ENCODE results near the gene GATA1. TPM values are rescaled to one million over a fixed set of nuclear protein-coding genes. Genes with fewer than 3 reads are reported as not detected.

GATA1 gene
- total RNA-seq, 1 donor from 2014 or later, result not detected

- no peaks in the 10 kb centered on the region for H3K27me3 ChIP-seq (ENCODE audit: insufficient read depth, low read length)
- H3K27ac ChIP-seq (ENCODE audit: low read depth, low read length), result no peak overlapping the region
- H3K4me2 ChIP-seq (ENCODE audit: low read length), result no peak overlapping the region
- DNase-seq (ENCODE audit: low read depth) (no peak), FAIRE-seq (no peak)
- TF ChIP-seq, protein P1, sequence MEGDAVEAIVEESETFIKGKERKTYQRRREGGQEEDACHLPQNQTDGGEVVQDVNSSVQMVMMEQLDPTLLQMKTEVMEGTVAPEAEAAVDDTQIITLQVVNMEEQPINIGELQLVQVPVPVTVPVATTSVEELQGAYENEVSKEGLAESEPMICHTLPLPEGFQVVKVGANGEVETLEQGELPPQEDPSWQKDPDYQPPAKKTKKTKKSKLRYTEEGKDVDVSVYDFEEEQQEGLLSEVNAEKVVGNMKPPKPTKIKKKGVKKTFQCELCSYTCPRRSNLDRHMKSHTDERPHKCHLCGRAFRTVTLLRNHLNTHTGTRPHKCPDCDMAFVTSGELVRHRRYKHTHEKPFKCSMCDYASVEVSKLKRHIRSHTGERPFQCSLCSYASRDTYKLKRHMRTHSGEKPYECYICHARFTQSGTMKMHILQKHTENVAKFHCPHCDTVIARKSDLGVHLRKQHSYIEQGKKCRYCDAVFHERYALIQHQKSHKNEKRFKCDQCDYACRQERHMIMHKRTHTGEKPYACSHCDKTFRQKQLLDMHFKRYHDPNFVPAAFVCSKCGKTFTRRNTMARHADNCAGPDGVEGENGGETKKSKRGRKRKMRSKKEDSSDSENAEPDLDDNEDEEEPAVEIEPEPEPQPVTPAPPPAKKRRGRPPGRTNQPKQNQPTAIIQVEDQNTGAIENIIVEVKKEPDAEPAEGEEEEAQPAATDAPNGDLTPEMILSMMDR (IDR thresholded peaks at IDR 0.05; ENCODE audit: insufficient read depth, low read depth, low read length), result no peak
- no peak for TF ChIP-seq EZH2 (IDR thresholded peaks at IDR 0.05; ENCODE audit: insufficient read depth, low read length)
- no peaks in the 10 kb centered on the region for H3K4me1 ChIP-seq (ENCODE audit: insufficient read depth, low read length)
- Mint-ChIP-seq H3K27me3 (ENCODE audit: low read depth, unreplicated experiment) (no peaks in the 10 kb centered on the region), H3K36me3 (ENCODE audit: low read depth, unreplicated experiment) (no peaks in the 10 kb centered on the region), H3K4me1 (ENCODE audit: low read depth, unreplicated experiment) (no peaks in the 10 kb centered on the region), H3K9me3 (ENCODE audit: unreplicated experiment) (no peaks in the 10 kb centered on the region), H3K27ac (ENCODE audit: unreplicated experiment) (no peak overlapping the region), H3K4me3 (ENCODE audit: unreplicated experiment) (no peak overlapping the region)
- no peak overlapping the region for H2AFZ ChIP-seq (ENCODE audit: low read depth, low read length)
- no peaks in the 10 kb centered on the region for H4K20me1 ChIP-seq (ENCODE audit: insufficient read depth, low read length)
- H3K36me3 ChIP-seq (ENCODE audit: insufficient read depth, low read length), result no peaks in the 10 kb centered on the region
- no peaks in the 10 kb centered on the region for H3K79me2 ChIP-seq (ENCODE audit: insufficient read depth, low read length)
- H3K9ac ChIP-seq (ENCODE audit: low read length), result no peak overlapping the region
- no peak overlapping the region for H3K4me3 ChIP-seq (ENCODE audit: insufficient read depth, low read depth, low read length)
- H3K9me3 ChIP-seq (ENCODE audit: insufficient read depth, low read depth, low read length), result no peaks in the 10 kb centered on the region
These were observed 38.9 kb upstream of the GATA1 start for GRCh38 chrX:48747415-48748016.

GRCh38 chrX:48749182-48749581 lies 37.2 kb upstream of the GATA1 start:
- Histone ChIP-seq H3K9ac (ENCODE audit: low read length) (no peak overlapping the region), H3K27ac (ENCODE audit: low read depth, low read length) (no peak overlapping the region), H3K4me3 (ENCODE audit: insufficient read depth, low read depth, low read length) (no peak overlapping the region), H3K36me3 (ENCODE audit: insufficient read depth, low read length) (no peaks in the 10 kb centered on the region), H3K27me3 (ENCODE audit: insufficient read depth, low read length) (no peaks in the 10 kb centered on the region), H2AFZ (ENCODE audit: low read depth, low read length) (no peak overlapping the region), H3K9me3 (ENCODE audit: insufficient read depth, low read depth, low read length) (no peaks in the 10 kb centered on the region), H3K79me2 (ENCODE audit: insufficient read depth, low read length) (no peaks in the 10 kb centered on the region), H3K4me2 (ENCODE audit: low read length) (no peak overlapping the region), H4K20me1 (ENCODE audit: insufficient read depth, low read length) (no peaks in the 10 kb centered on the region), H3K4me1 (ENCODE audit: insufficient read depth, low read length) (no peaks in the 10 kb centered on the region)
- H3K27ac Mint-ChIP-seq (ENCODE audit: unreplicated experiment), result no peak overlapping the region
- no peaks in the 10 kb centered on the region for H3K36me3 Mint-ChIP-seq (ENCODE audit: low read depth, unreplicated experiment)
- TF ChIP-seq EZH2 (IDR thresholded peaks at IDR 0.05; ENCODE audit: insufficient read depth, low read length), result no peak
- TF ChIP-seq, protein P1 (IDR thresholded peaks at IDR 0.05; ENCODE audit: insufficient read depth, low read depth, low read length), result no peak
- H3K4me3 Mint-ChIP-seq (ENCODE audit: unreplicated experiment), result no peak overlapping the region
- no peaks in the 10 kb centered on the region for H3K9me3 Mint-ChIP-seq (ENCODE audit: unreplicated experiment)
- no peak for FAIRE-seq
- no peak for DNase-seq (ENCODE audit: low read depth)
- peaks cover 2% of the 10 kb centered on the region for H3K4me1 Mint-ChIP-seq (ENCODE audit: low read depth, unreplicated experiment)
- no peaks in the 10 kb centered on the region for H3K27me3 Mint-ChIP-seq (ENCODE audit: low read depth, unreplicated experiment)

DNA sequence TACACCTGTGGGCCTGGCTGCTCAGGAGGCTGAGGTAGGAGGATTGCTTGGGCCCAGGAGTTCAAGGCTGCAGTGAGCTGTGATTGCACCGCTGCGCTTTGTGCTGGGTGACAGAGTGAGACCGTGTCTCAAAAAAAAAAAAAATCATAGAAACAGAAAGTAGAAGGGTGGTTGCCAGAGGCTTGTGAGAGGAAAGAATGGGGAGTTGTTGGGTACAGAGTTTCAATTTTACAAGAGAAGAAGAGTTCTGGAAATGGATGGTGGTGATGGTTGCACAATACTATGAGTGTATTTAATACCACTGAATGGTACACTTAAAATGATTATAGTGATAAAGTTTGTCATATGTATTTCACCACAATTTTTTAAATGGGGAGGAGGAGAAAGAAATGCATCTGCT lies 35.0 kb upstream of the GATA1 start:
- Histone ChIP-seq H3K9me3 (ENCODE audit: insufficient read depth, low read depth, low read length) (no peaks in the 10 kb centered on the region), H3K4me3 (ENCODE audit: insufficient read depth, low read depth, low read length) (no peak overlapping the region), H4K20me1 (ENCODE audit: insufficient read depth, low read length) (no peaks in the 10 kb centered on the region), H3K79me2 (ENCODE audit: insufficient read depth, low read length) (no peaks in the 10 kb centered on the region), H3K4me1 (ENCODE audit: insufficient read depth, low read length) (no peaks in the 10 kb centered on the region), H3K9ac (ENCODE audit: low read length) (no peak overlapping the region), H3K36me3 (ENCODE audit: insufficient read depth, low read length) (no peaks in the 10 kb centered on the region), H3K4me2 (ENCODE audit: low read length) (no peak overlapping the region), H2AFZ (ENCODE audit: low read depth, low read length) (no peak overlapping the region), H3K27me3 (ENCODE audit: insufficient read depth, low read length) (no peaks in the 10 kb centered on the region), H3K27ac (ENCODE audit: low read depth, low read length) (no peak overlapping the region)
- no peak overlapping the region for H3K4me3 Mint-ChIP-seq (ENCODE audit: unreplicated experiment)
- H3K9me3 Mint-ChIP-seq (ENCODE audit: unreplicated experiment), result no peaks in the 10 kb centered on the region
- H3K36me3 Mint-ChIP-seq (ENCODE audit: low read depth, unreplicated experiment), result no peaks in the 10 kb centered on the region
- peaks cover 12% of the 10 kb centered on the region for H3K4me1 Mint-ChIP-seq (ENCODE audit: low read depth, unreplicated experiment)
- H3K27me3 Mint-ChIP-seq (ENCODE audit: low read depth, unreplicated experiment), result no peaks in the 10 kb centered on the region
- no peak for FAIRE-seq
- H3K27ac Mint-ChIP-seq (ENCODE audit: unreplicated experiment), result no peak overlapping the region
- TF ChIP-seq, protein P1 (IDR thresholded peaks at IDR 0.05; ENCODE audit: insufficient read depth, low read depth, low read length), result no peak
- TF ChIP-seq EZH2 (IDR thresholded peaks at IDR 0.05; ENCODE audit: insufficient read depth, low read length), result no peak
- no peak for DNase-seq (ENCODE audit: low read depth)
